GM21526 (cell line): Measurements from ENCODE around the gene HECTD2.

Experiments
- ATAC-seq: cut with Tn5 transposase; IDR thresholded peaks from one replicate; pipeline ENCODE4 v1.9.1; 2021; ENCODE audit warnings: moderate library complexity; ENCODE audit not compliant: unreplicated experiment, low FRiP score

HECTD2 gene

DNA sequence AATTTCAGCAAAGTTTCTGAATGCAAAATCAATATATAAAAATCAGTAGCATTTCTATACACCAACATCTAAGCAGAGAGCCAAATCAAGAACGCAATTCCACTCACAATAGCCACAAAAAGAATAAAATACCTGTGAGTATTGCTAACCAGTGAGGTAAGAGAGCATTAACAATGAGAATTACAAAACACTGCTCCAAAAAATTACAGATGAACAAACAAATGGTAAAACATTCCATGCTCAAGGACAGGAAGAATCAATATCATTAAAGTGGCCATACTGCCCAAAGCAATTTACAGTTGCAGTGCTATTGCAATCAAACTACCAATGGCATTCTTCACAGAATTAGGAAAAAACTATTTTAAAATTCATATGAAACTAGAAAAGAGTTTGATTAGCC lies 61.5 kb downstream of the HECTD2 start:
- ATAC-seq = no peak

DNA sequence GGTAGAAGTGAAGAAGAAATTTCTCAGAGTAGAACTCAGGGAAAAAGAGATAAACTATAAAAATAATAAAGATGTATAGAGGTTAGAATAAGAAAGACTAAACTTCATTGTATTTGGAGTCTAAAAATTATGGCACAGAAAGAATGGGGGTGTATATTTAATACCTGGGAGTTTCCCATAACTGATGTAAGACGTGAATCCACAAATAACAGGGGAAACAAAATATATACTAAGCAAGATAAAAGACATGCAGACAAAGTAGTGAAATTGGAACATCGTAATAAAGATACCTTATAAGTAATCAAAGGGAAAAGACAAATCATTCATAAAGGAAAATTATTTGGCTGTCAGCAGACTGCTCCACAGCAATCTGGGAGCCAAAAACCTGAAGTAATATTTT lies 62.8 kb downstream of the HECTD2 start:
- ATAC-seq = no peak

DNA sequence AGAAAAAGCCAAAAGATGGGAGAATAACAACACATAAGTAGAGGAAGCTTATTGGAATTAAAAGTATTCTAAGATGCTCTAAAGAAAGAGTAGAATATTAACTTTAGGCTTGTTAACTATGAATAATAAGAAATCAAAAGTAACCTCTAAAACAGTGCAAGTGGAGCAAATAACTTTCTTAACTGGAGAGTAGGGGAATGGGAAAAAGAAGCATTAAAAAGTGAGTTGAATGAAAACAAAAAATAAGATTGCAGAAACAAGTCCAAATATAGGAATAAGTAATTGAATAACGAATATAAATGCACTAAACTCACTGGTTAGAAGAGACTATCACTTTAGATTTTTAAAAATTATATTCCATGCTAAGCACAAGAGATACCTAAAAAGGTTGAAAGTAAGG lies 63.9 kb downstream of the HECTD2 start:
- ATAC-seq = no peak

GRCh38 chr10:91477236-91477635 lies 67.1 kb downstream of the HECTD2 start:
- ATAC-seq = no peak

- no peak for ATAC-seq
Observed at GRCh38 chr10:91479583-91479982, 69.4 kb downstream of the HECTD2 start.

GRCh38 chr10:91487911-91488582 lies 77.9 kb downstream of the HECTD2 start:
- no peak for ATAC-seq

DNA sequence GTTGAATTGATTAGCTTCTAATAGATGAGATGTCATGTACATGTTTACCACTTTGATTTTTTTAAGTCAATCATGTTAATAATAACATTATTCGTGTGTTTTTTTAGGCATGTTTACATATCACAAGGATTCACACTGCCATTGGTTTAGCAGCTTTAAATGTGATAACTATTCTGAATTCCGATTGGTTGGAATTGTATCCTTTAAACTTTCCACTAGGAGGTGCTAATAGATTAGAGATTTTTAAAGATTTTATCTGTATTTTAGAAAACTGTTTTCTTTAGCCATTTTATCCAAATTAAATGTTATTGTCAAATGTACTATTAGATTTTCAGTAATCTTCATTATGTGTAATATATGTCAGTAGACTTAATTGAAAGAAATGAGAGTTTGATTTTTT lies 83.2 kb downstream of the HECTD2 start:
- no peak for ATAC-seq

DNA sequence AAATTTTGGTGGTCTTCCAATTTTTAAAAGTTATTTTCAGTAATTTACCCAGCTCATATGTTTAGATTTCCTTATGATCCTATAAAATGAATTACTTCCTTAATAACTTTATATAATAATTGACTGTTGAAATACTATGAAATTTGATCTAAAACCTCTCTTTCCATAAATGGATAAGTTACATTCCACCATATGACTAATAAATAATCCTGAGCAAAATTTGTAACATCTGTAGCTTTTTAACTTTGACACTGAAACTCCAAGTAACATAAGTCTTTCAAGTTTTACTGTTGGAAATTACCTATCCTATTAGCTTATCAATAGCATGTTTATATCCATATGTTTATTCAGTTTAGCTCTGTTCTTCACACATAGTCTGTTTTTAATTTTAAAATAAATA lies 85.3 kb downstream of the HECTD2 start:
- no peak for ATAC-seq

DNA sequence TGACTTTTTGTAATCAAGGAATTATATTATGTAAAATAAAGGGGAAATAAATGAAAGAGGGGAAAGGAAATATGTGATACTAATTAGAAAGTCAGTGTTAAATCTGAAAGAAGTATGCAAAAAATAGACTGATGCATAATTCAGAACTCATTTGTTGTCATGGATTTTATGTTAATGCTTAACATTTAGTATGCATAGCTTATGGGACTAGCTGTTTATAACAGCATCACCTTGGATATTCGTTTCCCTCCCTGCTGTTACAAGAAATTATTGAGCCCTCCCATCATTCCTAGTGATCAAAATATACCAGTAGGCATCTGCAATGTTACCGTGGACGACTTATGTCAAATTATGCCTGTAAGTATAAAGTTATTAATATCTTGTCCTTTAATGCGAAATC lies 85.9 kb downstream of the HECTD2 start:
- ATAC-seq = no peak

DNA sequence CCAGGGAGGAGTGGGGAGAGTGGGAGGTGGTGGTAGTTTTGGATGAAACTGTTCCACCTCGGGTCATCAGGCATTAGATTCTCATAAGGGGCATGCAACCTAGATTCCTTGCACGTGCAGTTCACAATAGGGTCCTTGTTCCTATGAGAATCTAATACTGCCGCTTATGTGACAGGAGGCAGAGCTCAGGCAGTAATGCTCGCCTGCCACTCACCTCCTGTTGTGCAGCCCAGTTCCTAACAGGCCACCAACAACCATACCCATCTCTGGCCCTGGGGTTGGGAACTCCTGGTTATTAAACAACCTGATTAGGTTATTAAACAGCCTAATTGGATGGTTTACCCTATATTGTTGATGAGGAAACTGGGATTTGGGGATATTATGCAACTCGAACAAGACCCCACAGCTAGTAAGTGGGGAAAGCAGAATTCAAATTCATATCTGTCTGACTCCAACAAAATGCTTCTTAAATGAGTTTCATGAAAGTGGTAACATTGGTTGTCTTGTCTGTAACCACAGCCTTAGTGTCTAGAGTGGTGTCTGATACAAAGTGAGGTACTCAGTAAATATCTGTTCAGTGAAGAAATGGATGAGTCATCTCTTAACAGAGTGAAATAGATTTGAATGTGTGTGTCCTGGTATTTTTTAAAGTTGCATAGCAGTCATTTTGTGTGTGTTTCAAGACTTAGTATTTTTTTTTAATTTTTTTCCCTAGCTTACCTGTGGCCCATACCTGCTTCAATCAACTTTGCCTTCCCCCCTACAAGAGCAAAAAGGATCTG lies 101.6 kb downstream of the HECTD2 start:
- ATAC-seq = no peak

- ATAC-seq = no peak
Observed at GRCh38 chr10:91512458-91512857, 102.3 kb downstream of the HECTD2 start.

- no peak for ATAC-seq
Observed at GRCh38 chr10:91513598-91514424, 103.7 kb downstream of the HECTD2 start.

GRCh38 chr10:91514787-91515186 lies 104.6 kb downstream of the HECTD2 start:
- no peak for ATAC-seq

- ATAC-seq = no peak
Observed at GRCh38 chr10:91517394-91517793, 107.2 kb downstream of the HECTD2 start.

GRCh38 chr10:91519899-91520514 lies 109.9 kb downstream of the HECTD2 start:
- no peak for ATAC-seq

DNA sequence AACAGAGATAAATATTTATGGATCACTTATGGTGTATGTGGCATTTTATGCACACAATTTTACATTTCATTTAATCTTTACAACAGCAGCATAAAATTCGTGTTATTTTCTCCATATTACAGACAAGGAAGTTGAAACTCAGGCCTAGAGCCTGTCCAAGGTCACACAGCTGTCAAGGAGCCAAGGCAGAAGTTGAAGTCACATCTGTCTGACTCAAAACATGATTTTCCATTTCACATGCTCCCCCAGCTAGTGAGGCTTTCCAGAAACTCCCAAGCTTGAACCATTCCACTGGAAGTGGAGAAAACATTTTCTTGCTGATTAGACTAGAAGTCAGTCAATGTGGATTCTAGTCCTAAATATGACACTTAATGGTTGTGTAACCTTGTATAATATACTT lies 110.5 kb downstream of the HECTD2 start:
- ATAC-seq = no peak

DNA sequence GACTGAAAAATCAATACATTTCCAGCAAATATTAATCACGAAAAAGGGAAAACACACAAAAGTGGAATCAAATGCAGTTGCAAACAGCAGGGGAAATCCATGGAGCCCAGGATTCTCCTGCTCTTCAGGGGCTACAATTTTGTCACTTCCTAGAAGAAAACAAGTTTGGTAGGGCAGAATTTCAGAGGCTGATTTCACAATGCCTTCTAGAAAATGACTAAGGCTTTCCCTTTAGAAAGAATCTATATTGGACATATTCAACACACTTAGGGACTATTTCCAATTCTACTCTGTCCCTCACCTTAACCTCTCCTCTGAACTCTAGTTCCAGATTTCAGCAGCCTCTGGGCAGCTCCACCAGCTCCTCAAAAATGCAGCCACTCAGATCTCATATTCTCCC lies 111.3 kb downstream of the HECTD2 start:
- ATAC-seq = no peak

DNA sequence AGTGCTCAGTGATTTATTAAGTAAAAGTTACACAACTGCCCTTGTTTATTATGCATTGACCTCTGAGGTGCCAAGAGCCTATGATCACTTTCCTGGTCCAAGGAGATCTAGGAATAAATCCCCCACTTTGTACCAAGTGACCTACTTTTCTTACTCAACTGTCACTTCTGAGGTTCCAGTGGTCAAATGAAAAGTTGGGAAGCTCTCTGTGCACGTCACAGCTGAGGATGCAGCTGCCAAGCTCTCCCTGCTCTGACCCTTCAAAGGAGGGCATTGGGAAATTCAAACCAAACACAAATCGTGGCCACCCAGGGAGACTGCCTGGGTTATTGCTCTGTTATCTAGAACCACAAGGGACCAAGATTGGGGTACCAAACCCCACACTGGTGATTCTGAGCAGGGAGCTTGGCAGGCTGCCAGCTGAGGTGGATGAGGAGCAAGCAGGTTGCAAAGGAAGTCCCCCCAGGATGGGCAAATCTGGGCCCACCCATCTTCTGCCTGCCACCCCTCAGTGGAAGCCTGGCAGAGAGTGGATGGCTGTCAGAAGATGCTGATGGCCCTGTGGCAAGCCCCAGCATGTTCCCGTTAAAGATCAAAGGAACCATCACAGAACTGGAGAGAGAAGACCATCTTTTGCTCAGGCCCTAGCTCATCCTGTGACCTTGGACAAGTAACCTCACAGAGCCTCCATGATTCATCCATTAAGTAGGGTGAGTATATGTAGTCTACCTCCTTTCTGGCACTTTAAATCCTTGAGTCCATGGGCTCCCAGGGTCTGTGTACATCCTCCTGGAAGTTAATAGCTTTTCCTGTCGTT lies 116.0 kb downstream of the HECTD2 start:
- no peak for ATAC-seq

GRCh38 chr10:91528080-91528479 lies 117.9 kb downstream of the HECTD2 start:
- ATAC-seq = no peak

GRCh38 chr10:91528768-91529167 lies 118.6 kb downstream of the HECTD2 start:
- no peak for ATAC-seq
